ENCODE results near the gene NR0B2.
"Not testable (repeated sequence)": the region's sequence is repeated elsewhere in the genome, so short reads cannot be mapped to it uniquely, and the experiment has no call there.

NR0B2 gene

DNA sequence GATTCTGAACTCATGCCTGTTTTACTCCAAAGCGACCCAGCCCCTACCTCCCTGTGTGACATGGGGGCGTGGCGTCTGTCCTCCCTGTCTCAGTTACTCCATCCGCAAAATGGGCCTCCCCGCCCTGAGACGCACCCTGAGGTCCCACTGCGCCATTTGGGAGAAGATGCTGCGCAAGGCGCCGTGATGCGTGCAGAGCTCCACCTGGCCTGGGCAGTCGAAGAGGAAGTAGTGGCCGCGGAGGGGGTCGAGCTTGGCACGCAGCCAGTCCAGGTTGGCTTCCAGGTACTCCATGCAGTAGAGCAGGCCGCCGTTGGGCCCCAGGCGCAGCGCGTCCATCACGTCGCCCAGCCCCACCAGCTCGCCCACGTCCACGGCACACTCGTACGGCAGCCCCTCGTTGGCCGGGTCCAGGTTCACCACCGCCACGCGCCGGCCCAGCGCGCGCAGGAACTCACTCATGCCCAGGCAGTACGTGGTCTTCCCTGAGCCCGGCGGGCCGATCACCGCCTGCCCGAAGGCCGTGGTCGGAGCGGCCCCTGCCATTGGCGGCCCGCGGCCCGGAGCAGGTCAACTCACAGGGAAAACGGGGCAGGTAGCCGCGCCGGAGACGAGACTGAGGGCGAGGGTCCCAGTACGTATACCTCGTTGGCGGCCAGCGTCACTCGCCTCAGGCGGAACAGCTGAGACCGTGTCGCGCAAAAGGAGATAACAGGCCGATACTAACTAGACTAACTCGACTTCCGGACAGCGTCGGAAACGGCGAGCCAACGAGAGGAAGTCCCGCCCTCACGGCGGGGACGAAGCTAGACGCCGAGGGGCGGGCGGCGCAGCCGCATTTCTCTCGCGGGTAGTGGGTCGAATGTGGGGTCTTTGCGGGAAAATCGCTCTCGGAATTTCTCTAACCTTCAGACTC is 24.0 kb downstream of the NR0B2 start, which contains the start of gene GPN2:
Gene GPN2, minus strand, starts transcription at position 733 of the 916 bp plus-strand sequence. Its CDS starts 187 bp downstream, at position 546.
- DNase-seq (ENCODE audit: low read depth) = peak; percentile 65

DNA sequence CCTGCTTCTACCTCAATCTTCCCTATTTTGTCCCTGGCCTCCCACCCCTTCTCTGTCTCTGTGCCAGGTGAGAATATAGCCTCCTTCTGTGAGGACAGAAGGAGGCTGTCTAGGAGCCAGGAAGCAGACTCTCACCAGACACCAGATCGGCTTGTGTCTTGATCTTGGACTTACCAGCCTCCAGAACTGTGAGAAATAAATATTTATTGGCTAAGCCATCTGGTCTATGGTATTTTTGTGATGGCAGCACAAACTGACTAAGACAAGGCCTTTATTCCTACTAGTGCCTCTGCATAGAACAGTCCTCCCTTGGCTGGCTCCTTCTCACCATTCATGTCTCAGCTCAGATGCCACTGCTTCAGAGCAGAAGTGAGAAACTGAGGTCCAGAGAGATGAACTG is 25.5 kb downstream of the NR0B2 start:
- no peak for DNase-seq (ENCODE audit: low read depth)

DNA sequence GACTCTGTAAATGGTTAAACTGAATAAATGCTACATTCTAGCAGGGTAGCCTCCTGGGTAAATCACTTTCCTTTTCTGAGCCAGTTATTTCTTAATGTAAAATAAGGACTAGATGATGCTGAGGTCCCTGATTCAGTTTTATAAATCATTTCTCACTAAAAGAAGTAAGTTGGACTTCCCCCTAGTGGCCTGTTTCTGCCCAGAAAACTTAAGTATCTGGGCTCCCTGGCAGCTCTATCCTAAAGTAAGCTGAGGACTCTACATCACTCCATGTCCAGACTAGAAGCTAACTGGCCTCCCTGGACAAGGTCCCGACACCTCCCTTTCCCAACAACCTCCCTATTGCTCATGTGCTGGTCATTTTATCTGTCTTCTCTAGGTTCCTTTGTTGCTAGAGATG is 26.6 kb downstream of the NR0B2 start:
- no peak for DNase-seq (ENCODE audit: low read depth)

DNA sequence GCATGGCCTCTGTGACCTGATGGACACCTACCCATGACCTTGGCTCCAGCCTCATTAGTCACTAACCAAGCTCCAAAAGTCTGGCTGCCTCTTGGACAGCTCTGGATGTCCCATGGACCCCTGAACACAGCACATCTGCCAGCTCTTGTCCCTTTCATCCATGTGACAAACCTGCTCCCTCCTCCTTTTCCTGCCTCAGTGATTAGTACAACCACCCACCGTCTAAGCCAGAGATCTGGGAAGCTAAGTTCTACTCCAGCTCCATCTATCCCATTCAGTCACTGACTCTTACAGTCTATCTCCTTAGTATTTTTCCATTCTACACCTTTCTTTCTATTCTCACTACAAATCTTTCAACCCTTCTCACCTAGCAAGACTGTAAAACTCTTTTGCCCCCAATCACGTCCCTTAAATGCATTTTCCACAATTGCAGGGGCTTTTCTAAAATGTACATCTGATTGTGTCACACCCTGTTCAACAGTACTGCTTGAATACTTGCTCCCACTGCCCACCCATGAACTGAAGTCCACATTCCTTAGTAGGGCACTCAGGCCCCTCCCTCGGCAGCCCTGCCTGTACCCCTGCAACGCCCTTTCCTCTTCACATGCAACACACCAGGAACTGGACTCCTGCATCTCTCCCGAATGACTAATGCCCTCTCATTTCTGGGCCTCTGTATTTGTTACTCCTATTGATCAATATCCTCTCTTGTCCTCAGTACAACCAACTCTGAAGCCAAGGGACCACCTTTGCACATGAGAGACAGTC is 30.9 kb downstream of the NR0B2 start:
- no peak for DNase-seq (ENCODE audit: low read depth)

DNA sequence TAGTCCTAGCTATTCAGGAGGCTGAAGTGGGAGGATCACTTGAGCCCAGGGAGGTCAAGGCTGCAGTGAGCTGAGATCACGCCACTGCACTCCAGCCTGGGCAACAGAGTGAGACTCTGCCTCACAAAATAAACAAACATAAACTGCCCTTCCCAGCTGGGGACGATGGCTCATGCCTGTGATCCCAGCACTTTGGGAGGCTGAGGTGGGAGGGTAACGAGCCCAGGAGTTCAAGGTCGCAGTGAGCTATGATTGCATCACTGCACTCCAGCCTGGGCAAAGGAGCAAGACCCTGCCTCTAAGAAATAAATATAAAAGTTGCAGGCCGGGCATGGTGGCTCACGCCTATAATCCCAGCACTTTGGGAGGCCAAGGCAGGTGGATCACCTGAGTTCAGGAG is 32.2 kb downstream of the NR0B2 start:
- DNase-seq (ENCODE audit: low read depth) = not testable (repeated sequence)

DNA sequence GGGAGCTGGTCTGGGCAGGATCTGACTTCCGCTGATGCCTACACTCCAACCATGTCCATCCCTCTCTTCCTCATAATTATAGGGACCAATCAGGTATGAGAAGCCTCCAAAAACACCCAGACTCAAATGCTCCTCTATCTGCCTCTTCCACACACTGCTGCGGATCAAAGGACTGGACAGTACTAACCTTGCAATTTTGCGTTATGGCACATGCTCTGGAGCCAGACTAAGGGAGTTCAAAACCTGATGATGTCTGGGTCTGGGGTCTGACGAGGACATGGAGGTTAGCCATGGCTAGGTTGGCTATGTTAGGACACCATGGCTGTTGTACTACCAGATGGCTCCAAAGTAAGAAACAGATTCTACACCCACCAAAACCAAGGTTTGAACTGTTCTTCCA is 34.0 kb downstream of the NR0B2 start:
- no peak for DNase-seq (ENCODE audit: low read depth)

DNA sequence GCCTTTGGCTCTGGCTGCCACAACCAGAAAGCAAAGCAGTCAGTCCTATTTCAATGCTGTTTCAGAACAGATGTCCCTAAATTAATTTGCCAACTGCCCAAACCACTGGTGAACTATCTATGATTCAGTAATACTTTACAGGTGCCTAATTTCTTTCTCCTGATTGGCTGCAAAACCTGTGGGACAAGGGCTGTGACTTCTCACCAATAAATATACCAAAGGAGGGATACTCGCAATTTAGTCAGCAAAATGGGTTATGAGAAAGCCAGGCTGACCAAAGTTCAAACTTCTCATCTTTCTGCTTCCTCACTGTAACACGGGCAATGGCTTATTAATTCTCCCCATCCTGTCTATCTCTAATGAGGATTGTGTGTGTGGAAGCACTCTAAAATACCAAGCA is 36.4 kb downstream of the NR0B2 start:
- no peak for DNase-seq (ENCODE audit: low read depth)

DNA sequence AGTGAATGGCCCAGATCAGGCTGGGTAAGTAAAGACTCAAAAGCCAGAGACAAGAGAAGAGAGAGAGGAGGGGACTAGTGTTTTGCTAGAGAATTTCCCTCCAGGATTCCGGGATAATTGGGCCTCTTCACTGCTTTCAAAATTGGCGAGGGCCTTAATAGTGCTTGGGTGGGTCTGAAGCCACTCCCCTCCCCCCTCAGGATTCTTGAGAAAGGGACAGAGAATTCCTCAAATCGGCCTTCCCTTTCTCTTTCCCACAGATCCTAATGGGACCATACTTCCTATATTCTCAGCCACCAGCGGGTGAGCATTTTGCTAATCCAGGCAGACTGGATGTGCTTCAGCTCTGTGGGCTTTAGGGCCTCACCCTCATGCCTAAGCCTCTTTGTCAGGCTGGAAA is 38.9 kb downstream of the NR0B2 start:
- no peak for DNase-seq (ENCODE audit: low read depth)

DNA sequence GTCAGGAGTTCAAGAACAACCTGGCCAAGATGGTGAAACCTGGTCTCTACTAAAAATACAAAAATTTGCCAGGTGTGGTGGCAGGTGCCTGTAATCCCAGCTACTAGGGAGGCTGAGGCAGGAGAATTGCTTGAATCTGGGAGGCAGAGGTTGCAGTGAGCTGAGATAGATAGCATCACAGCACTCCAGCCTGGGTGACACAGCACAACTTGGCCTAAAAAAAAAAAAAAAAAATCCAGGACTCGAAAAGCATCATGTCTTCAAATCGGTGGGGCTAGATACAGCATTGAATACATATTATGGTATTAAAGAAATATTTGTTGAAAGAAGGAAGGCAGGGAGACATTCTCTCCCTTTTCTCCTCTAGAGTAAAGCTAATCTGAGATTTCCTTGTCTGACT is 40.7 kb downstream of the NR0B2 start:
- not testable (repeated sequence) for DNase-seq (ENCODE audit: low read depth)

DNA sequence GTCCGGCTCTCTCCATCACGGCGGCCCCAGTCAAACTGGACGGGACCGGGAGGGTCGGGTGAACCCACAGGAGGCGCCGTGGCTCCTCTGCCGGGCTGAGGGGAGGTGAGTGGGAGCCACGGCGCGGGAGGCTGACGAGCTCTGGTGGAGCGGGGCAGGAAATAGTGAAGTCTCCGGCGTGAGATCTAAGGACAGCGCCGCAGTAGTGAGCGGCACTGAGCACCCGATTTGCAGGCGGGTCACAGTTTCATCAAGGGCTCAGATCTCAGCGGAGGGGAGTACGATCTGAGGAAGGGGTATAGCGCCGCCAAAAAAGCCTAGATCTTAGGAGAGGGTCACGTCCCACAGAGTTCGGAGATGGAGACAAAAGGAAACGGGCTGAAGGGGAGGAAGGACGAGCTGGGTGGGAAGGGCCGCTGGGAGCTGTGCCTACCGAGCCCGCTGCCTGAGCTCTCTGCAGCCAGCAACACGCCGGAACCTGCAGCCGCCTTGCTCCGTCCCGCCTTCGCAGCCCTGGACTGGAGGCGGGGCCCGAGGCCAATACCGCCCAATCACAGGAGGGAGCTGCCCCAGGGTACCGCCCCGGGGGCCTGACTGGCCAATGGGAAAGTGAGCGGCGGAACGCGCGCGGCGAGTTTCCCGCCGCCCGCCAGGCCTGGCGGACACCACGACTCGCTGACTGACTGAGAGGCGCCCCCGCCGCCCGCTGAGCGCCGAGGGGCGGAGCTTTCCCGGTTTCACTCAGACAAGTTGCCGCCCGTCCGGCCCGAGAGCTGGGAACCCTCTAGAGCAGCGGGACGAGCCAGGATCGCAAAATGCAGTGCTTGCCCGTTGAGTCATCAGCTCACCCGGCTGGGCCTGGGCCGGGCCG is 48.9 kb downstream of the NR0B2 start:
- peak; percentile 90 for DNase-seq (ENCODE audit: low read depth)

DNA sequence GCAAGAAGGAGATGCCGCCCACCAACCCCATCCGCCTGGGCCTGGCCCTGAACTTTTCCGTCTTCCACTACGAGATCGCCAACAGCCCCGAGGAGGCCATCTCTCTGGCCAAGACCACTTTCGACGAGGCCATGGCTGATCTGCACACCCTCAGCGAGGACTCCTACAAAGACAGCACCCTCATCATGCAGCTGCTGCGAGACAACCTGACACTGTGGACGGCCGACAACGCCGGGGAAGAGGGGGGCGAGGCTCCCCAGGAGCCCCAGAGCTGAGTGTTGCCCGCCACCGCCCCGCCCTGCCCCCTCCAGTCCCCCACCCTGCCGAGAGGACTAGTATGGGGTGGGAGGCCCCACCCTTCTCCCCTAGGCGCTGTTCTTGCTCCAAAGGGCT is 50.1 kb downstream of the NR0B2 start:
- DNase-seq (ENCODE audit: low read depth) = no peak

DNA sequence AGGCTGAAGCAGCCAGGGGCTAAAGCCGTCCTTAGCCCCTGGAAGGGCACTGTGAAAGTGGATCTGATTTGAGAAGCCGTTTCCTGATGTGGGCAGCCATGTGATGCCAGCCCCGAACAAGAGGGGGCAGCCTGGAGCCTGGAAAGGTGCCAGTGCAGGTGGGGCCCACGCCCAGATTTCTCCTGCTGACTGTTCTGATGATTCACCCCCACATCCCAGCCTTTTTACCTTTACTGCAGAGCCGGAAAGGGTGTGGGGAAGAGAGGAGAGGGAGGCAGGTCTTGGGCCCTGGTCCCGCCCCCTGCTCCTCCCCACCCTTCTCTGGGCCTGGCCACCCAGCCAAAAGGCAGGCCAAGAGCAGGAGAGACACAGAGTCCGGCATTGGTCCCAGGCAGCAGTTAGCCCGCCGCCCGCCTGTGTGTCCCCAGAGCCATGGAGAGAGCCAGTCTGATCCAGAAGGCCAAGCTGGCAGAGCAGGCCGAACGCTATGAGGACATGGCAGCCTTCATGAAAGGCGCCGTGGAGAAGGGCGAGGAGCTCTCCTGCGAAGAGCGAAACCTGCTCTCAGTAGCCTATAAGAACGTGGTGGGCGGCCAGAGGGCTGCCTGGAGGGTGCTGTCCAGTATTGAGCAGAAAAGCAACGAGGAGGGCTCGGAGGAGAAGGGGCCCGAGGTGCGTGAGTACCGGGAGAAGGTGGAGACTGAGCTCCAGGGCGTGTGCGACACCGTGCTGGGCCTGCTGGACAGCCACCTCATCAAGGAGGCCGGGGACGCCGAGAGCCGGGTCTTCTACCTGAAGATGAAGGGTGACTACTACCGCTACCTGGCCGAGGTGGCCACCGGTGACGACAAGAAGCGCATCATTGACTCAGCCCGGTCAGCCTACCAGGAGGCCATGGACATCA is 50.7 kb downstream of the NR0B2 start, which contains the start of gene SFN:
Gene SFN, plus strand, starts transcription at position 369 of the 904 bp plus-strand sequence. Its CDS starts 64 bp downstream, at position 433.
- no peak for DNase-seq (ENCODE audit: low read depth)

DNA sequence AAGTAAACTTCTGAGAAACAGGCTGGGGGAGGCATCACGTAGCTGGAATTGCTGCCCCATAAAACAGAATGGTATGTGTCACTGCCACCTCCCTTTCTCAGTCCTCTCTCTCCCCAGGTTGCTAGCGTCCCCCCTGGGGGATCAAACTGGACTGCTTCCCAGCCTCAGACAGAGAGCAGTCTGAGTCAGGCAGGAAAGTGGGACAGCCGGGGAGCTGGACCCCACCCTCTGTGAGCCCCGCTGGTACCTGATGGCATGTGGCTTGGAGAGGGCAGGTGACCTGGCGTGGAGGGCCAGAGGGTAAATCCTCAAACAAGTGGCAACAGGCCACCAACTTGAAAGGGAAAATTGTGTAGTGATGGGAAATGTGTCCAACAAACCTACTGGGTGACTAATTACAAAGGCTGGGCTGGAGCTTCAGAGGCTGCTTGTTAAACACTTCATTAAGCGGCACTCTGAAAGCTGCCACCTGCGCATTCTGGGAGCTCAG is 51.8 kb downstream of the NR0B2 start:
- DNase-seq (ENCODE audit: low read depth) = no peak

All from stimulated activated CD8-positive, alpha-beta memory T cell treated with anti-CD3 and anti-CD28 coated beads, Interleukin-12 subunit alpha, Interleukin-12 subunit beta, amount 100 ng/mL, for 4 hours (primary cell).